ENCODE measurements around the gene MAP2K3.
"Not testable (repeated sequence)": the region's sequence is repeated elsewhere in the genome, so short reads cannot be mapped to it uniquely, and the experiment has no call there.

MAP2K3 gene

GRCh38 chr17:21336541-21337294, 52.2 kb downstream of the MAP2K3 start:
- H3K27ac ChIP-seq (ENCODE audit: low read depth, low read length); H3K27me3 ChIP-seq (ENCODE audit: control insufficient read depth in 1 of 2, insufficient read depth in 2 of 2, low read length in 2 of 2); H3K4me3 ChIP-seq (ENCODE audit: low read depth in 1 of 2, low read length in 2 of 2); H3K4me1 ChIP-seq (ENCODE audit: control insufficient read depth in 1 of 2, insufficient read depth in 2 of 2, low read length in 2 of 2); H3K9ac ChIP-seq (ENCODE audit: low read depth in 1 of 2, low read length in 2 of 2); H3K9me3 ChIP-seq (ENCODE audit: control insufficient read depth in 1 of 2, low read length in 2 of 2); H3K36me3 ChIP-seq (ENCODE audit: control insufficient read depth in 1 of 2, insufficient read depth in 2 of 2, low read length in 2 of 2): not testable (repeated sequence)

- H3K27me3 ChIP-seq (ENCODE audit: control insufficient read depth in 1 of 2, insufficient read depth in 2 of 2, low read length in 2 of 2); H3K9me3 ChIP-seq (ENCODE audit: control insufficient read depth in 1 of 2, low read length in 2 of 2); H3K4me1 ChIP-seq (ENCODE audit: control insufficient read depth in 1 of 2, insufficient read depth in 2 of 2, low read length in 2 of 2); H3K4me3 ChIP-seq (ENCODE audit: low read depth in 1 of 2, low read length in 2 of 2); H3K27ac ChIP-seq (ENCODE audit: low read depth, low read length); H3K36me3 ChIP-seq (ENCODE audit: control insufficient read depth in 1 of 2, insufficient read depth in 2 of 2, low read length in 2 of 2); H3K9ac ChIP-seq (ENCODE audit: low read depth in 1 of 2, low read length in 2 of 2): not testable (repeated sequence)
These were observed 53.6 kb downstream of the MAP2K3 start for GRCh38 chr17:21337981-21338625.

- H3K4me1 ChIP-seq (ENCODE audit: control insufficient read depth in 1 of 2, insufficient read depth in 2 of 2, low read length in 2 of 2), result no peaks in the 10 kb centered on the region
- no peak overlapping the region for H3K4me3 ChIP-seq (ENCODE audit: low read depth in 1 of 2, low read length in 2 of 2)
- H3K27me3 ChIP-seq (ENCODE audit: control insufficient read depth in 1 of 2, insufficient read depth in 2 of 2, low read length in 2 of 2), result no peaks in the 10 kb centered on the region
- H3K36me3 ChIP-seq (ENCODE audit: control insufficient read depth in 1 of 2, insufficient read depth in 2 of 2, low read length in 2 of 2), result no peaks in the 10 kb centered on the region
- no peak overlapping the region for H3K27ac ChIP-seq (ENCODE audit: low read depth, low read length)
- H3K9me3 ChIP-seq (ENCODE audit: control insufficient read depth in 1 of 2, low read length in 2 of 2), result no peaks in the 10 kb centered on the region
- H3K9ac ChIP-seq (ENCODE audit: low read depth in 1 of 2, low read length in 2 of 2), result no peak overlapping the region
These were observed 54.5 kb downstream of the MAP2K3 start for GRCh38 chr17:21339011-21339410.

- not testable (repeated sequence) for H3K4me3 ChIP-seq (ENCODE audit: low read depth in 1 of 2, low read length in 2 of 2); H3K9me3 ChIP-seq (ENCODE audit: control insufficient read depth in 1 of 2, low read length in 2 of 2)
These were observed 55.1 kb downstream of the MAP2K3 start for GRCh38 chr17:21339571-21339970.

GRCh38 chr17:21340407-21340806, 55.9 kb downstream of the MAP2K3 start:
- H3K27me3 ChIP-seq (ENCODE audit: control insufficient read depth in 1 of 2, insufficient read depth in 2 of 2, low read length in 2 of 2); H3K36me3 ChIP-seq (ENCODE audit: control insufficient read depth in 1 of 2, insufficient read depth in 2 of 2, low read length in 2 of 2); H3K9ac ChIP-seq (ENCODE audit: low read depth in 1 of 2, low read length in 2 of 2); H3K27ac ChIP-seq (ENCODE audit: low read depth, low read length); H3K9me3 ChIP-seq (ENCODE audit: control insufficient read depth in 1 of 2, low read length in 2 of 2); H3K4me3 ChIP-seq (ENCODE audit: low read depth in 1 of 2, low read length in 2 of 2); H3K4me1 ChIP-seq (ENCODE audit: control insufficient read depth in 1 of 2, insufficient read depth in 2 of 2, low read length in 2 of 2): not testable (repeated sequence)

More at GRCh38 chr17:21339571-21339970, 55.1 kb downstream of the MAP2K3 start:
- not testable (repeated sequence) for H3K36me3 ChIP-seq (ENCODE audit: control insufficient read depth in 1 of 2, insufficient read depth in 2 of 2, low read length in 2 of 2); H3K9ac ChIP-seq (ENCODE audit: low read depth in 1 of 2, low read length in 2 of 2); H3K27ac ChIP-seq (ENCODE audit: low read depth, low read length); H3K4me1 ChIP-seq (ENCODE audit: control insufficient read depth in 1 of 2, insufficient read depth in 2 of 2, low read length in 2 of 2); H3K27me3 ChIP-seq (ENCODE audit: control insufficient read depth in 1 of 2, insufficient read depth in 2 of 2, low read length in 2 of 2)

DNA sequence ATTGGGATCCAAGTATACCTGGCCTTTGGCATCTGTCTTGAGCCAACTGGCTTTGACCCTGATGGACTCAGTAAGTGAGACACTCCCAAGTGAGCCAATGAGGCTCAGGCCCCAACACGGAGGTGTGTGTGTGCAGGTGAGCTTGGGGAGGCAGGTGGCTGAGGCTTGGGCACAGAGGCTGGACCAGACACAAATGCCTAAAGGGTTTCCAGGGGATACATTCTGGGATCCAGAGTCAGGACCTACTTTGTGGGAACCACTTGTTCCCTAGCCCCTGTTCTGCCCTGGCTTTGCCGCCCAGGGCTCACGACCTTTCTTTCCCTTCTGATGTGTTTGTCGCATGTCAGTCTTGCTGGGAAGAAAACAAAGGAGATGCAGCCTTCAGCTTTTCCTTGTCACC, 56.8 kb downstream of the MAP2K3 start:
- H3K4me1 ChIP-seq (ENCODE audit: control insufficient read depth in 1 of 2, insufficient read depth in 2 of 2, low read length in 2 of 2); H3K9ac ChIP-seq (ENCODE audit: low read depth in 1 of 2, low read length in 2 of 2); H3K36me3 ChIP-seq (ENCODE audit: control insufficient read depth in 1 of 2, insufficient read depth in 2 of 2, low read length in 2 of 2); H3K4me3 ChIP-seq (ENCODE audit: low read depth in 1 of 2, low read length in 2 of 2); H3K27me3 ChIP-seq (ENCODE audit: control insufficient read depth in 1 of 2, insufficient read depth in 2 of 2, low read length in 2 of 2); H3K27ac ChIP-seq (ENCODE audit: low read depth, low read length); H3K9me3 ChIP-seq (ENCODE audit: control insufficient read depth in 1 of 2, low read length in 2 of 2): not testable (repeated sequence)

- not testable (repeated sequence) for H3K9ac ChIP-seq (ENCODE audit: low read depth in 1 of 2, low read length in 2 of 2)
These were observed 57.5 kb downstream of the MAP2K3 start for GRCh38 chr17:21341925-21342540.

DNA sequence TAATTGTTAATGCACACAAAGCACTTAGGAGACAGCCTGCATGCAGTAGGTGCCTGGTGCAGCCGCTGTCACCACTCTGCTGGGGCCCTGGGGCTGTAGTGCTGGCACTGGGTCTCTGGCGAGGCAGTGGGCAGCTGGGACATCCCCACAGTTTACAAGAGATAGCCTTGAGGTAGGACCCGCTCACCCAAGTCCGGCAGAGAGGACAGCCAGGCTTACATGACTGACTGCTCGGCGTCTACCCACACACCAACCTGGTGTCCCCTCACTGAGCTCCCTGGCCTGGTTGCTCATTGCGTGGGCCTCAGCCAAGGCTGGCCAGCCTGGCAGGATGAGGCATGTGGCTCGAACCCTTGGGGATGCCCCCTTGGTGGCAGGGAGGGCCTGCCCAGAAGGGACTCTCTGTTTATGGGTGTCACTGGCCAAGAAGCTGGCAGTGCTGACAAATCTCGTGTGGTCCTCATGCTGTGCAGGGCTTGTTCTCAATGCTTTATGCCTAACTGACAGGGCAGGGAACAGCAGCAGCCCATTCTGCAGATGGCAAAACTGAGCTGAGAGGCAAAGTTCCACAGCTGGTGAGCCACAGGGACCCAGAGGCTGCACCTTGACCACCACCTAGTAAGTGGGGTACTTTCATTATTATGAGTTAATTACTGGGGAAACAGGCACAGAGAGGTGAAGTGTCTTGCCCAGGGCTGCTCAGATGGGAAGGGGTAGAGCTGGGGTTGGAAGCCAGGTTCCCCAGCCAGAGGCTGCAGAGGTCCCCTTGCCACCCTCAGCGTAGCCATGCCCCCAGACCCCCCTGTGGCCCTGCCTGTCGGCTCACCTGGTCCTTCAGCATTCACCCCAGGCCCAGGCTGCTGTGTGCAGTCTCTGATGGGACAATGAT, 58.8 kb downstream of the MAP2K3 start:
- H3K9ac ChIP-seq (ENCODE audit: low read depth in 1 of 2, low read length in 2 of 2); H3K27me3 ChIP-seq (ENCODE audit: control insufficient read depth in 1 of 2, insufficient read depth in 2 of 2, low read length in 2 of 2); H3K27ac ChIP-seq (ENCODE audit: low read depth, low read length); H3K4me3 ChIP-seq (ENCODE audit: low read depth in 1 of 2, low read length in 2 of 2); H3K9me3 ChIP-seq (ENCODE audit: control insufficient read depth in 1 of 2, low read length in 2 of 2); H3K4me1 ChIP-seq (ENCODE audit: control insufficient read depth in 1 of 2, insufficient read depth in 2 of 2, low read length in 2 of 2); H3K36me3 ChIP-seq (ENCODE audit: control insufficient read depth in 1 of 2, insufficient read depth in 2 of 2, low read length in 2 of 2): not testable (repeated sequence)

More at GRCh38 chr17:21341925-21342540, 57.5 kb downstream of the MAP2K3 start:
- H3K27me3 ChIP-seq (ENCODE audit: control insufficient read depth in 1 of 2, insufficient read depth in 2 of 2, low read length in 2 of 2); H3K27ac ChIP-seq (ENCODE audit: low read depth, low read length); H3K4me3 ChIP-seq (ENCODE audit: low read depth in 1 of 2, low read length in 2 of 2); H3K36me3 ChIP-seq (ENCODE audit: control insufficient read depth in 1 of 2, insufficient read depth in 2 of 2, low read length in 2 of 2); H3K4me1 ChIP-seq (ENCODE audit: control insufficient read depth in 1 of 2, insufficient read depth in 2 of 2, low read length in 2 of 2); H3K9me3 ChIP-seq (ENCODE audit: control insufficient read depth in 1 of 2, low read length in 2 of 2): not testable (repeated sequence)

- H3K4me3 ChIP-seq (ENCODE audit: low read depth in 1 of 2, low read length in 2 of 2); H3K27ac ChIP-seq (ENCODE audit: low read depth, low read length); H3K9me3 ChIP-seq (ENCODE audit: control insufficient read depth in 1 of 2, low read length in 2 of 2); H3K4me1 ChIP-seq (ENCODE audit: control insufficient read depth in 1 of 2, insufficient read depth in 2 of 2, low read length in 2 of 2); H3K27me3 ChIP-seq (ENCODE audit: control insufficient read depth in 1 of 2, insufficient read depth in 2 of 2, low read length in 2 of 2); H3K9ac ChIP-seq (ENCODE audit: low read depth in 1 of 2, low read length in 2 of 2); H3K36me3 ChIP-seq (ENCODE audit: control insufficient read depth in 1 of 2, insufficient read depth in 2 of 2, low read length in 2 of 2): not testable (repeated sequence)
These were observed 60.3 kb downstream of the MAP2K3 start for GRCh38 chr17:21344801-21345200.

- no peaks in the 10 kb centered on the region for H3K9me3 ChIP-seq (ENCODE audit: control insufficient read depth in 1 of 2, low read length in 2 of 2)
- no peak overlapping the region for H3K4me3 ChIP-seq (ENCODE audit: low read depth in 1 of 2, low read length in 2 of 2)
- H3K36me3 ChIP-seq (ENCODE audit: control insufficient read depth in 1 of 2, insufficient read depth in 2 of 2, low read length in 2 of 2), result no peaks in the 10 kb centered on the region
- no peak overlapping the region for H3K27ac ChIP-seq (ENCODE audit: low read depth, low read length)
- no peaks in the 10 kb centered on the region for H3K27me3 ChIP-seq (ENCODE audit: control insufficient read depth in 1 of 2, insufficient read depth in 2 of 2, low read length in 2 of 2)
- H3K4me1 ChIP-seq (ENCODE audit: control insufficient read depth in 1 of 2, insufficient read depth in 2 of 2, low read length in 2 of 2), result peaks cover 0 to 4% of the 10 kb centered on the region in 2 donors
- no peak overlapping the region for H3K9ac ChIP-seq (ENCODE audit: low read depth in 1 of 2, low read length in 2 of 2)
These were observed 60.7 kb downstream of the MAP2K3 start for GRCh38 chr17:21345236-21345635.
